Measurements from ENCODE around the gene UBA3. TPM values are rescaled to one million over a fixed set of nuclear protein-coding genes. Genes with fewer than 3 reads are reported as not detected.

The UBA3 gene
- total RNA-seq, 1 experiment from 2014 or later: 45.6 TPM

GRCh38 chr3:69032142-69032541 lies 48.0 kb downstream of the UBA3 start:
- intact Hi-C loops (cut with micrococcal nuclease): no loop called here
- H3K9me3 ChIP-seq (ENCODE audit: control insufficient read depth in 1 of 2, insufficient read depth in 1 of 2, low read depth in 1 of 2, low read length in 2 of 2): no peaks in the 10 kb centered on the region
- ATAC-seq (no peak), DNase-seq (ENCODE audit: low read depth, low spot score) (no peak)
- H2AFZ ChIP-seq (ENCODE audit: low read depth, low read length, poor library complexity, severe bottlenecking): no peak overlapping the region
- no peak overlapping the region for H3K4me2 ChIP-seq (ENCODE audit: low read length)
- no TSS peak for BruUV-seq (replicated peaks)
- H3K9me2 ChIP-seq (ENCODE audit: insufficient read depth): no peaks in the 10 kb centered on the region
- H3K27ac ChIP-seq (ENCODE audit: low read depth, low read length): no peak overlapping the region
- TF ChIP-seq EZH2phosphoT487 (IDR thresholded peaks at IDR 0.05; ENCODE audit: borderline replicate concordance): no peak
- TF ChIP-seq CTCF (IDR thresholded peaks at IDR 0.05 in 2 of 3, conservative IDR thresholded peaks at IDR 0.05 in 1 of 3; ENCODE audit: borderline replicate concordance in 1 of 3, insufficient read depth in 1 of 3, low read depth in 2 of 3, low read length in 2 of 3): no peak
- TF ChIP-seq YY1 (IDR thresholded peaks at IDR 0.05; ENCODE audit: extremely low read depth, insufficient replicate concordance, low read depth, low read length): no peak
- no peak for TF ChIP-seq EZH2 (IDR thresholded peaks at IDR 0.05)
- no peak for TF ChIP-seq JUND (IDR thresholded peaks at IDR 0.05)
- peaks cover 4% of the 10 kb centered on the region; the same call in 1 of the 2 replicates for H4K20me1 ChIP-seq (ENCODE audit: insufficient read depth)
- H3K4me3 ChIP-seq (replicated peaks in 1 of 2; ENCODE audit: low read depth in 1 of 2, low read length in 2 of 2): no peak overlapping the region
- no peaks in the 10 kb centered on the region for H3K27me3 ChIP-seq (ENCODE audit: insufficient read depth, low read length)
- H3K79me2 ChIP-seq (ENCODE audit: insufficient read depth, low read length): no peaks in the 10 kb centered on the region
- no peak overlapping the region for H3K9ac ChIP-seq (ENCODE audit: low read length)
- POLR2A ChIA-PET: no interaction called here
- RAD21 ChIA-PET (ENCODE audit: low non-redundant PET in 1 of 2, low total read pairs in 2 of 2, uncharacterized antibody in 2 of 2, unreplicated experiment in 2 of 2): no interaction called here
- CTCF ChIA-PET: no interaction called here
- H3K36me3 ChIP-seq (ENCODE audit: control insufficient read depth in 1 of 2, insufficient read depth in 2 of 2, low read length in 2 of 2): peaks cover 21 to 50% of the 10 kb centered on the region in 2 experiments
- no peaks in the 10 kb centered on the region for H3K4me1 ChIP-seq (ENCODE audit: control insufficient read depth in 1 of 2, insufficient read depth in 2 of 2, low read length in 2 of 2)

GRCh38 chr3:69031635-69032034 lies 48.5 kb downstream of the UBA3 start:
- no peaks in the 10 kb centered on the region for H3K27me3 ChIP-seq (ENCODE audit: insufficient read depth, low read length)
- H4K20me1 ChIP-seq (ENCODE audit: insufficient read depth): peaks cover under 1% of the 10 kb centered on the region; the same call in 1 of the 2 replicates
- intact Hi-C loops (cut with micrococcal nuclease): no loop called here
- H3K27ac ChIP-seq (ENCODE audit: low read depth, low read length): no peak overlapping the region
- ChIA-PET CTCF (no interaction called here), RAD21 (ENCODE audit: low non-redundant PET in 1 of 2, low total read pairs in 2 of 2, uncharacterized antibody in 2 of 2, unreplicated experiment in 2 of 2) (no interaction called here), POLR2A (no interaction called here)
- no peak overlapping the region for H3K9ac ChIP-seq (ENCODE audit: low read length)
- no peaks in the 10 kb centered on the region for H3K79me2 ChIP-seq (ENCODE audit: insufficient read depth, low read length)
- H2AFZ ChIP-seq (ENCODE audit: low read depth, low read length, poor library complexity, severe bottlenecking): no peak overlapping the region
- ATAC-seq (no peak), DNase-seq (ENCODE audit: low read depth, low spot score) (no peak)
- no peak overlapping the region for H3K4me3 ChIP-seq (replicated peaks in 1 of 2; ENCODE audit: low read depth in 1 of 2, low read length in 2 of 2)
- BruUV-seq (replicated peaks): no TSS peak
- TF ChIP-seq EGR1 (IDR thresholded peaks at IDR 0.05; ENCODE audit: low read depth) (no peak), EZH2 (IDR thresholded peaks at IDR 0.05) (no peak)
- peaks cover 18 to 48% of the 10 kb centered on the region in 2 experiments for H3K36me3 ChIP-seq (ENCODE audit: control insufficient read depth in 1 of 2, insufficient read depth in 2 of 2, low read length in 2 of 2)
- H3K4me1 ChIP-seq (ENCODE audit: control insufficient read depth in 1 of 2, insufficient read depth in 2 of 2, low read length in 2 of 2): no peaks in the 10 kb centered on the region
- no peaks in the 10 kb centered on the region for H3K9me2 ChIP-seq (ENCODE audit: insufficient read depth)
- no peak overlapping the region for H3K4me2 ChIP-seq (ENCODE audit: low read length)
- no peaks in the 10 kb centered on the region for H3K9me3 ChIP-seq (ENCODE audit: control insufficient read depth in 1 of 2, insufficient read depth in 1 of 2, low read depth in 1 of 2, low read length in 2 of 2)

All from HCT116 (cell line).